ENCODE measurements around the gene MARK2.

MARK2 gene

DNA sequence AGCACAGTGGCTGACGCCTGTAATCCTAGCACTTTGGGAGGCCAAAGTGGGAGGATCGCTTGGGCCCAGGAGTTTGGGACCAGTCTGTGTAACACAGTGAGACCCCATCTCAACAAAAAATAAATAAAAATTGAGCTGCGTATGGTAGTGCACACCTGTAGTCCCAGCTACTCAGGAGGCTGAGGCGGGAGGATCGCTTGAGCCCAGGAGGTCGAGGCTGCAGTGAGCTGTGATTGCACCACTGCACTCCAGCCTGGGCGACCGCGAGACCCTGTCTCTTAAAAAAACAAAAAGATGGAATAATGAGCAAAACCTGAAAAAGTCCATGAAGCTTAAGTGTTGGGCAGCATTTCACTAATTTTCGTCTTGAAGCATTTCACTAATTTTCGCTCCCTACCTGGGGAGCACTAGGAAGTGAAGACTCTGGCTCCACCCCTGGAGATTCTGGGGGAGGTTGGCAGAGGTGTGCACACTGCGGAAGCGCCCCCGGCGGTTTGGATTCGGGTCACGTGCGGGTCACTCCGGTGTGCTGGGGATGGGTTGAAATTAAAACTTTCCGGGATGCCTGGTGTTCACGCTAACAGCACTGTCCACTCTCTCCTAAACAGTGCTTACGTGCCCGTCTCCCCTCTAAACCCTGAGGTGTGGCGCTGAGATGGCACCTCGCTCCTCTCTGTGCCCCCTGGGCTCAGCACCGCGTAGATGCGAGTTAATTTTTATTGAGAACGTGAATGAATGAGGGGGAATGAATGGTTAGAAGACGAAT lies 99.0 kb downstream of the MARK2 start:
- peak; percentile 29 for DNase-seq

DNA sequence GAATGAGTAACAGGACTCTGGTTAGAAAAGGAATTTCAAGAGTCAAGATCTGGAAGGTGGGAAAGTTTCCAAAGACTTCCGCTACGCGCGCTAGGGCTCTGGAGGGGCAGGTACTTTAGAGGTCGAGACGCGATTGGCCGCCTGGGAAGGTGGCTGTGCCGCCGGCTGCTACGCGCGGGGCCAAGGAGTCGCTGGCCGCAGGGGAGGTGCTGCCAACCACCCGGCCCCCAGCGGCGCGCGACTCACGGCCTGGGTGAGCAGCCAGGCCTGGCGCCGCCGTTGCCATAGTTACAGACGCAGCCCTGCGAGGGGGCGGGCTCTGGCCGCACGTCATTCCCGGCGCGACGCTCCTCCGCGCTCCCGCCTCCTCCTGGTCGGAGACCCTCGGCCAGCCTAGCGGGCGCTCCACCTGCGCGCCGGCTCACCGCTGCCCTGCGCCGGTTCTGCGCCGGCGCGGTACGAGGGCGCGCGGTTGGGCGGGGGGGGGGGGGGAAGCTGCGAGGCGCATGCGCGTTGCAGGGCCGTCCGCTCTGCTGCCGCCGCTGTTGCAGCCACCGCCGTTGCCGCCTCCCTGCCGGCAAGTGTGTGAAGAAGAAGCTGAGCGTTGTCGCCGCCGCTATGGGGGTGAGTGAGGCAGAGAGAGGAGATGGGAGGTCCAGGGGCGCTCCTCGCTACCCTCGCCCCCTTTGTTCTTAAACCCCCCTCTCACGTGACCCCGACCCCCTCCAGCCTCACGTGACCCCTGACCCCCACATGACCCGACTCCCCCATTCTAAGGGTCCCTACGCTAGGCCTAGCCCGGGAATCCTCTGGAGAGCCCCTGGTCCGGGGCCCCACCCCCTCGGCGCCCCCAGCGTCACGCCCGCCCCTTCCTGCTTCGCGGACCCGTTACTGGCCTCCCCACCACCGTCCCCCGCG lies 99.8 kb downstream of the MARK2 start, which contains the start of gene NAA40:
NAA40 (plus strand) TSS at position 524 of the 918 bp plus-strand sequence; CDS start at position 619, 95 bp downstream.
- DNase-seq: peak; percentile 95

GRCh38 chr11:63939397-63939891 lies 100.5 kb downstream of the MARK2 start:
- DNase-seq: no peak

DNA sequence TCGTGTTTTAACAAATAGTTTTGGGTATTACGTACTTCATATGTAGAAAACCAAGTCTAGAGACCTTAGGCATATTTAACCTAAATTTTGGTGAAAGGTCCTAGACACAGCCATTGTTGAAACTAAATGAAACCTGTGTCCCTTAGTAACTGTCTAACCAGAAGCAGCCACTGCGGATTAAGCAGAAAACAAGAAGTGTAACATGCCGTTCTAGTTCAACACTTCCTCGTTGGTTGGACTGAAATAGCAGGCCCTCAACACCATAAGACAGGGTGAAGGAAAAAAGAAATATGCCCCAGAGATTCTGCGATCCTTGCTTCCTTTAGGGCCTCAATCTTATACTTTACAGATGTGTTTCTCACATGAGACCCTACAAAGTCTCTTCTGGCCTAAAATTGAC lies 101.9 kb downstream of the MARK2 start:
- DNase-seq: no peak

- DNase-seq: no peak
These were observed 103.0 kb downstream of the MARK2 start for GRCh38 chr11:63941901-63942300.

DNA sequence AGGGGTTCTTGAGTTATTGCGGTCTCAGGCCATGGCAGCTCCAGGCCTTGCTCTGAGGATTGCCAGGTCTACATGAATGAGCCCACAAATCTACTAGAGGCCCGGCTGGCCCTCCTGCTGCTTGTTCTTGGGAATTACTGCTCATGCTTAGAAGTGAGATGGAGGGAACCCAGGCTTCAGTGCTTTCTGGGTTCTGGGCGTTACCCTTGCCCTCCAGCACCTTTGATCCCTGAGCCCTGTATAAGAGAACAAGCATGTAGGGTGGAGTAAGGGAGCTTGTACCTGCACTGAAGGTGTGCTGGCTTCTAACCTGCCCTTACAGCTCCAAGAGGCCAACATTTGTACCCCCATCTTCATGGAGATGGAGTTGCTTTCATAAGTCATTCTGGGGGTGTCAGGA lies 103.9 kb downstream of the MARK2 start:
- DNase-seq: no peak

- no peak for DNase-seq
These were observed 106.1 kb downstream of the MARK2 start for GRCh38 chr11:63944987-63945386.

DNA sequence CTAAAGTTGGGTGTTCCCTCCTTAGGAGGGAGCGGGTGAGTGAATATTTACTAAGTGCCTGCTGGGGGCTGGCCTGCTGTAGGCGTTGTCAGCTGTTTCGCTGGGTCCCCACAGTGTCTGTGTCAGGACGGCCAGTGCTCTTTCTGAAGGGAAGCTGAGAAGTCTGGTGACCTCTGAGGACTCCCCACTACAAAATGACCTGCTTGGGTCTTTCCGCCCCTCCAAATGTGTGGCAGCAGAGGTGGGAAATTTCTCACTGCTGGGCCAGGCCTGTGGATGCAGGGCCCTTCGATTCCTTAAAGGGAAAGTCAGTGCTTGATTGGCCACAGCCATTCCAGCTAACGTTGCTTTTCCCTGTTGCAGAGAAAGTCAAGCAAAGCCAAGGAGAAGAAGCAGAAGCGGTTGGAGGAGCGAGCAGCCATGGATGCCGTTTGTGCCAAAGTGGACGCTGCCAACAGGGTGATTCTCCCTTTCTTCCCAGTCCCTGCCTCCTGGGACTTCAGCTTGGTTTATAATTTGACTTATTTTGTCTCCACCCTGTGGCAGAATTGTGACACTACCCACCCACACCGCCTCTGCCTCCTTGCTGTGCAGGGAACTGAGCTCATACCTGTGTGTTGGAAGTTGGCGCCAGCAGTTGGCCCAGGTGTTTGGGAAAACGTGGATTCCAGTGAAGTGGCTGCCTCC lies 106.7 kb downstream of the MARK2 start:
- DNase-seq: peak; percentile 68

- DNase-seq: peak; percentile 44
These were observed 113.0 kb downstream of the MARK2 start for GRCh38 chr11:63951779-63952536.

GRCh38 chr11:63952570-63952969 lies 113.7 kb downstream of the MARK2 start:
- no peak for DNase-seq

- DNase-seq: no peak
These were observed 119.1 kb downstream of the MARK2 start for GRCh38 chr11:63958008-63958407.
